Measurements from ENCODE around the gene PASK. TPM values are rescaled to one million over a fixed set of nuclear protein-coding genes. Genes with fewer than 3 reads are reported as not detected.

Gene PASK
- total and polyA plus RNA-seq, 2 donors (not counting 1 experiment from before 2014, with no cell fraction given): 1.0 to 1.5 TPM

- Histone ChIP-seq H3K27ac (ENCODE audit: insufficient read depth, low read length) (no peak overlapping the region), H4K20me1 (ENCODE audit: control insufficient read depth, extremely low read depth, insufficient read depth, low read length) (no peaks in the 10 kb centered on the region), H3K4me3 (replicated peaks in 1 of 4; ENCODE audit: control extremely low read depth in 1 of 4, insufficient read depth in 1 of 4, low read depth in 3 of 4, low read length in 4 of 4) (no peak overlapping the region), H3K79me2 (ENCODE audit: control insufficient read depth, insufficient read depth, low read length) (no peaks in the 10 kb centered on the region), H3K36me3 (ENCODE audit: control insufficient read depth, insufficient read depth, low read length) (peaks cover 17% of the 10 kb centered on the region), H3K9ac (ENCODE audit: insufficient read depth, low read length) (no peak overlapping the region), H3K4me1 (ENCODE audit: control insufficient read depth, extremely low read depth, insufficient read depth, low read length) (no peaks in the 10 kb centered on the region), H3K27me3 (ENCODE audit: control insufficient read depth, insufficient read depth, low read length) (no peaks in the 10 kb centered on the region), H2AFZ (ENCODE audit: low read length) (no peak overlapping the region), H3K9me3 (ENCODE audit: control insufficient read depth, insufficient read depth, low read depth, low read length) (no peaks in the 10 kb centered on the region), H3K4me2 (ENCODE audit: extremely low read depth, insufficient read depth, low read length) (no peak overlapping the region)
- no peak for TF ChIP-seq EZH2 (IDR thresholded peaks at IDR 0.05; ENCODE audit: low read length, missing control alignments)
- TF ChIP-seq, protein P1, sequence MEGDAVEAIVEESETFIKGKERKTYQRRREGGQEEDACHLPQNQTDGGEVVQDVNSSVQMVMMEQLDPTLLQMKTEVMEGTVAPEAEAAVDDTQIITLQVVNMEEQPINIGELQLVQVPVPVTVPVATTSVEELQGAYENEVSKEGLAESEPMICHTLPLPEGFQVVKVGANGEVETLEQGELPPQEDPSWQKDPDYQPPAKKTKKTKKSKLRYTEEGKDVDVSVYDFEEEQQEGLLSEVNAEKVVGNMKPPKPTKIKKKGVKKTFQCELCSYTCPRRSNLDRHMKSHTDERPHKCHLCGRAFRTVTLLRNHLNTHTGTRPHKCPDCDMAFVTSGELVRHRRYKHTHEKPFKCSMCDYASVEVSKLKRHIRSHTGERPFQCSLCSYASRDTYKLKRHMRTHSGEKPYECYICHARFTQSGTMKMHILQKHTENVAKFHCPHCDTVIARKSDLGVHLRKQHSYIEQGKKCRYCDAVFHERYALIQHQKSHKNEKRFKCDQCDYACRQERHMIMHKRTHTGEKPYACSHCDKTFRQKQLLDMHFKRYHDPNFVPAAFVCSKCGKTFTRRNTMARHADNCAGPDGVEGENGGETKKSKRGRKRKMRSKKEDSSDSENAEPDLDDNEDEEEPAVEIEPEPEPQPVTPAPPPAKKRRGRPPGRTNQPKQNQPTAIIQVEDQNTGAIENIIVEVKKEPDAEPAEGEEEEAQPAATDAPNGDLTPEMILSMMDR (conservative IDR thresholded peaks at IDR 0.05 in 1 of 2, IDR thresholded peaks at IDR 0.05 in 1 of 2; ENCODE audit: low read depth in 1 of 2, low read length in 2 of 2): no peak
- no peak for DNase-seq (ENCODE audit: low read depth in 2 of 2)
These were observed 78.9 kb downstream of the PASK start for GRCh38 chr2:241070361-241070760.

- H4K20me1 ChIP-seq (ENCODE audit: control insufficient read depth, extremely low read depth, insufficient read depth, low read length): no peaks in the 10 kb centered on the region
- H2AFZ ChIP-seq (ENCODE audit: low read length): no peak overlapping the region
- H3K9me3 ChIP-seq (ENCODE audit: control insufficient read depth, insufficient read depth, low read depth, low read length): no peaks in the 10 kb centered on the region
- no peak overlapping the region for H3K4me3 ChIP-seq (replicated peaks in 1 of 4; ENCODE audit: control extremely low read depth in 1 of 4, insufficient read depth in 1 of 4, low read depth in 3 of 4, low read length in 4 of 4)
- DNase-seq (ENCODE audit: low read depth in 2 of 2): no peak
- H3K9ac ChIP-seq (ENCODE audit: insufficient read depth, low read length): no peak overlapping the region
- no peak overlapping the region for H3K27ac ChIP-seq (ENCODE audit: insufficient read depth, low read length)
- TF ChIP-seq EZH2 (IDR thresholded peaks at IDR 0.05; ENCODE audit: low read length, missing control alignments): no peak
- TF ChIP-seq, protein P1 (conservative IDR thresholded peaks at IDR 0.05 in 1 of 2, IDR thresholded peaks at IDR 0.05 in 1 of 2; ENCODE audit: low read depth in 1 of 2, low read length in 2 of 2): no peak
- H3K4me1 ChIP-seq (ENCODE audit: control insufficient read depth, extremely low read depth, insufficient read depth, low read length): no peaks in the 10 kb centered on the region
- H3K4me2 ChIP-seq (ENCODE audit: extremely low read depth, insufficient read depth, low read length): no peak overlapping the region
- no peaks in the 10 kb centered on the region for H3K79me2 ChIP-seq (ENCODE audit: control insufficient read depth, insufficient read depth, low read length)
- H3K27me3 ChIP-seq (ENCODE audit: control insufficient read depth, insufficient read depth, low read length): no peaks in the 10 kb centered on the region
- peaks cover 14% of the 10 kb centered on the region for H3K36me3 ChIP-seq (ENCODE audit: control insufficient read depth, insufficient read depth, low read length)
These were observed 79.4 kb downstream of the PASK start for GRCh38 chr2:241069821-241070281.

GRCh38 chr2:241068942-241069810, 80.1 kb downstream of the PASK start:
- Histone ChIP-seq H3K4me1 (ENCODE audit: control insufficient read depth, extremely low read depth, insufficient read depth, low read length) (no peaks in the 10 kb centered on the region), H3K36me3 (ENCODE audit: control insufficient read depth, insufficient read depth, low read length) (peaks cover 11% of the 10 kb centered on the region), H3K27me3 (ENCODE audit: control insufficient read depth, insufficient read depth, low read length) (no peaks in the 10 kb centered on the region), H3K4me2 (ENCODE audit: extremely low read depth, insufficient read depth, low read length) (no peak overlapping the region), H3K9me3 (ENCODE audit: control insufficient read depth, insufficient read depth, low read depth, low read length) (no peaks in the 10 kb centered on the region), H3K27ac (ENCODE audit: insufficient read depth, low read length) (no peak overlapping the region), H2AFZ (ENCODE audit: low read length) (no peak overlapping the region), H3K9ac (ENCODE audit: insufficient read depth, low read length) (no peak overlapping the region), H3K79me2 (ENCODE audit: control insufficient read depth, insufficient read depth, low read length) (no peaks in the 10 kb centered on the region), H4K20me1 (ENCODE audit: control insufficient read depth, extremely low read depth, insufficient read depth, low read length) (no peaks in the 10 kb centered on the region), H3K4me3 (replicated peaks in 1 of 4; ENCODE audit: control extremely low read depth in 1 of 4, insufficient read depth in 1 of 4, low read depth in 3 of 4, low read length in 4 of 4) (no peak overlapping the region)
- no peak for DNase-seq (ENCODE audit: low read depth in 2 of 2)
- no peak for TF ChIP-seq EZH2 (IDR thresholded peaks at IDR 0.05; ENCODE audit: low read length, missing control alignments)
- TF ChIP-seq, protein P1 (conservative IDR thresholded peaks at IDR 0.05 in 1 of 2, IDR thresholded peaks at IDR 0.05 in 1 of 2; ENCODE audit: low read depth in 1 of 2, low read length in 2 of 2): no peak
